GM21717 (cell line): ENCODE results near the gene SP1.
"Not testable (repeated sequence)": the region's sequence is repeated elsewhere in the genome, so short reads cannot be mapped to it uniquely, and the experiment has no call there.

Experiments
- ATAC-seq: cut with Tn5 transposase; IDR thresholded peaks from one replicate; pipeline ENCODE4 v1.9.1; 2021; ENCODE audit warnings: mild to moderate bottlenecking, moderate library complexity; ENCODE audit not compliant: unreplicated experiment

SP1 gene

GRCh38 chr12:53358836-53359419 lies 21.0 kb upstream of the SP1 start:
- ATAC-seq, result no peak

GRCh38 chr12:53361638-53362037 lies 18.3 kb upstream of the SP1 start:
- ATAC-seq, result not testable (repeated sequence)

- ATAC-seq, result no peak
Measured at GRCh38 chr12:53365245-53365904, 14.6 kb upstream of the SP1 start.

DNA sequence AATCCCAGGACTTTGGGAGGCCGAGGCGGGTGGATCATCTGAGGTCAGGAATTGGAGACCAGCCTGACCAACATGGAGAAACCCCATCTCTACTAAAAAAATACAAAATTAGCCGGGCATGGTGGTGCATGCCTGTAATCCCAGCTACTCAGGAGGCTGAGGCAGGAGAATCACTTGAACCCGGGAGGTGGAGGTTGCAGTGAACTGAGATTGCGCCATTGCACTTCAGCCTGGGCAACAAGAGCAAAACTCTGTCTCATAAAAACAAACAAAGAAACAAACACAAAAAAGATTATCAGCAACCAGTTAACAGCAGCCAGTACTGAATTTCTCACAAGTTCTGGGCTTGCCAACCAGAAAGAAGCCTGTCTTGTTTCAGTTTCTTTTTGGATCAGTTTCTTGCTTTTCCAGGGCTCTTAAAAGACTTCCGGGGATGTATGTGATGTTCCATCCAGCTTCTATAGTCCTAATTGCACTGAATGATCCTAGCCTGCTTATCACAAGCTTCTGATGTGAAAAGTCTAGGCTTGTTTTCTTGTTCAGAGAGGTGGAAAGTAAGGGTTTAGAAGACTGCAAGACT lies 6.3 kb upstream of the SP1 start:
- ATAC-seq, result not testable (repeated sequence)

DNA sequence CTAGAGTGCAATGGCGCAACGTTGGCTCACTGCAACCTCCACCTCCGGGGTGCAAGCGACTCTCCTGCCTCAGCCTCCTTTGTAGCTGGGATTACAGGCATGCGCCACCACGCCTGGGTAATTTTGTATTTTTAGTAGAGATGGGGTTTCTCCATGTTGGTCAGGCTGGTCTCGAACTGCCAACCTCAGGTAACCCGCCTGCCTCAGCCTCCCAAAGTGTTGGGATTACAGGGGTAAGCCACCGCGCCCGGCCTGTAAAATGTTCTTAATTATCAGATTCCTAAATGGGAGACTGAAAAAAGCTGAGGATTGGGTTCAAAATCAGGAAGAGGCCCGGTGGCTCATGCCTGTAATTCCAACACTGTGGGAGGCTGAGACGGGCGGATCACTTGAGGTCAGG lies 5.7 kb upstream of the SP1 start:
- not testable (repeated sequence) for ATAC-seq

- ATAC-seq, result no peak
Measured at GRCh38 chr12:53376747-53377146, 3.2 kb upstream of the SP1 start.

DNA sequence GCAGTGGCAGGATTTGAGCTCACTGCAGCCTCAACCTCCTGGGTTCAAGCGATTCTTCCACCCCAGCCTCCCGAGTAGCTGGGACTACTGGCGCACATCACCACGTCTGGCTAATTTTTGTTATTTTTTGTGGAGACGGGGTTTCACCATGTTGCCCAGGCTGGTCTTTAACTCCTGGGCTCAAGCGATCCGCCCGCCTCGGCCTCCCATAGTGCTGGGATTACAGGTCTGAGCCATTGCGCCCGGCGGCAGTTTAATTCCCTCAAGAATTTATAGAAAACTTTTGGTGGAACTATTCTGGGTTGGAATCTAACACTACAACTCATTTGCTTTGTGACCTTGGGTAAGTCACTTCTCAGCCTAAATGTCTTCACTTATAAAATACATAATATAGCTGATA lies 1.8 kb upstream of the SP1 start:
- no peak for ATAC-seq

DNA sequence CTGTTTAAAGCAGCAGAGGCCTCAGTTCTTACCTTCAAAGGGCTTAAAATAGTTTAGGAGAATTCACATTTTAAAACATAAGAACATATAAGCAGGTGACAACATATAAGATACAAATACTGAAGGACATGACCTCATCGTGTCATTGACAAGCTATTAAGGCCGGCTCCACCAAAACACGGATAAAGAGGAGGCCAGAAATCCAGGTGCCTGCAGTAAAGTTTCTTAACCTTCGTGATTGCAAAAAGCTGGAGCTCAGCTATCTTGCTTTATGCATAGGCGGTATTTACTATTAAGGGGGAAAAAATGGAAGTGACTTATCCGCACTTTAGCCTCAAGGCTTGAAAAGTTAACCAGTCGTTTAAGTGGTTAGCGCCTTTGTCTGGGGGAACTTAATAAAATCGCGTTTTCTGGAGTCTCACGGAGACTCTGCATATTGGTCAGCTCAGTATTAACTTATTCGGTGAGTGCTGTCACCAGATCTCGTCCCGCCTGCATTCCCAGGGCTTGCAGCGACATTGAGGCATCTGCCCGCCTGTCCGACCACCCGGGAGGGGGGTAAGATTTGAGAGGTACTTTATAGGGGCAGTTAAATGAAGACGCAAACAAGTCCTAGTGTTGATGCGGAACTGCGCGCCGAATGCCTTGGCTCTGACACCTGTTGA lies 1.1 kb upstream of the SP1 start:
- no peak for ATAC-seq

DNA sequence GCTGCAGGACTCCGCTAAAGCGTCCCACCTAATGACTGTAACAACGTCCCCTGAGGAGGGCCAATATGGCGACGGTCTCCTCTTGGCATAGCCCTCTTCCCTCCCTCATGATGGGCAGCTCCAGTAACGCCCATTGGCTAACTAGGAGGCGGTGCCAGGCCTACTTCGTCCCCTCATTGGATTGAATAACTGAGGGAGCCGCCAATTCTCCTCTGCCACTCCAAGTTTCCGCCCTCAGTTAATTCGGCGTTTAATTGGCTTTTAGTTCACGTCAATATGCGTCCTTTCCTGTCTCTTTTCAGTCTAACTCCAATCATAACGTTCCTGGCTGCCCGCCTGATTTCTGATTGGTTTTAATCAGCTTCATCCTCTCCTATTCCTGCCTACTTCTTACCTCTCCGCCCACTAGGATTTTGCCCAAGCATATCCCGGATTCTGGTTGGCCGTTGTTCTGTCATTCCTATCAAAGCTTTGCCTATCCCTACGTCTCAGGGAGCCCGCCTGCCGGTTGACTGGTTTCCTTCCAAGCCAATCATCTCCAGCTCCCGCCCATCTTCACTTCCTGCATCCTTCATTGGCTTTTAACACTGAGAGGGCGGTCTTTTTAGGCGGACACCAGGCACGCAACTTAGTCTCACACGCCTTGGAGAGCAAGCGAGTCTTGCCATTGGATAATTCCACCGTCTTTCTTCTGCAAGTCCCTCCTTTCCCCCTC lies 430 bp upstream of the SP1 start:
- peak; percentile 69 for ATAC-seq

GRCh38 chr12:53380794-53381730 lies 1.1 kb downstream of the SP1 start:
- no peak for ATAC-seq

DNA sequence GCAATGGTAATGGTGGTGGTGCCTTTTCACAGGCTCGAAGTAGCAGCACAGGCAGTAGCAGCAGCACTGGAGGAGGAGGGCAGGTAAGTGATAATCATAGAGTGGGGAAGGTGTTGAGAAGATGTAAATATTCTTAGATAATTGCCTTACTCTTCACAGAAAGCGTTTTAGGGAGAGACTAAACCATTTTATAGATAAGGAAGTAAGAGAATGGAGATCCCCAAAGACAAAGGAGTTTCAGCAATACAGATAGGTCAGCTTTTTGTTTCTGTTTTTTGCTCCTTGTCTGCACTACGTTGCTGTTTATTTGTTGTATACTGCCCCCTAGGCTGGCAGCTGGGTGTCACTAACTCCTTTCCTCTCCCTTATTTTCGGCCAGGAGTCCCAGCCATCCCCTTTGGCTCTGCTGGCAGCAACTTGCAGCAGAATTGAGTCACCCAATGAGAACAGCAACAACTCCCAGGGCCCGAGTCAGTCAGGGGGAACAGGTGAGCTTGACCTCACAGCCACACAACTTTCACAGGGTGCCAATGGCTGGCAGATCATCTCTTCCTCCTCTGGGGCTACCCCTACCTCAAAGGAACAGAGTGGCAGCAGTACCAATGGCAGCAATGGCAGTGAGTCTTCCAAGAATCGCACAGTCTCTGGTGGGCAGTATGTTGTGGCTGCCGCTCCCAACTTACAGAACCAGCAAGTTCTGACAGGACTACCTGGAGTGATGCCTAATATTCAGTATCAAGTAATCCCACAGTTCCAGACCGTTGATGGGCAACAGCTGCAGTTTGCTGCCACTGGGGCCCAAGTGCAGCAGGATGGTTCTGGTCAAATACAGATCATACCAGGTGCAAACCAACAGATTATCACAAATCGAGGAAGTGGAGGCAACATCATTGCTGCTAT lies 2.0 kb downstream of the SP1 start:
- ATAC-seq, result no peak

GRCh38 chr12:53383258-53383657 lies 3.3 kb downstream of the SP1 start:
- ATAC-seq, result no peak

GRCh38 chr12:53386381-53386780 lies 6.4 kb downstream of the SP1 start:
- ATAC-seq, result not testable (repeated sequence)

DNA sequence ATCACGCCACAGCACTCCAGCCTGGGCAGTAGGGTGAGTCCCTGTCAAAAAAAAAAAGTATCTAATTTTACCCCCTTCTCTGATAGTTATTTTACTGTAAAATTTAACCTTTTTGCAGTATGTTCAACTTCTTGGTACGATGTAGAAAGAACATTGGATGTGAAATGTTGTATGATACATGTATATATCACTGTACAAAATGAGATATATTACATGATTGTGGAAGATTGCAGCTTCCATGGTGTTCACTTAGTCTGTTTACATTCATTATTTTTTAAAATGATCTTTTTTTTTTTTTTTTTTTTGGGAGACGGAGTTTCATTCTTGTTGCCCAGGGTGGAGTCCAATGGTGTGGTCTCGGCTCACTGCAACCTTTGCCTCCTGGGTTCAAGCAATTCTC lies 9.0 kb downstream of the SP1 start:
- no peak for ATAC-seq

DNA sequence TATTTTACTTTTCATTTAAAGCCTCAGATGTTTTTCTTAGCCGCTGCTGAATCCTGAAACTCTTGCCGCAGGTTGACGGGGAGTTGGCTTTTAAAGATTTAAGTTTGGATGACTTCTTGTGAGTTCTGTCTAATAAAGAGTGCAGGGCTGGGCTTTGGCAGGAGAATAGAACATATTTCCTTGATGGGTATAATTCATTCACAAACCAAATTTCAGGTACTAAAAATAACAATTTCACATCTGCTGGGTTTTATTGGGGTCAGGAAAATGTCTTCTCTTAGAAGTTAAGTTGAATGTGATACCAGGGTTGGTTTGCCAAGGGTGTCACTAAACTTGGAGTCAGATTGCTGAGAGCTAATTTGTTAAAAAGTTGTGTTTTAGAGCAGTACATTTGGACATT lies 9.7 kb downstream of the SP1 start:
- ATAC-seq, result no peak

DNA sequence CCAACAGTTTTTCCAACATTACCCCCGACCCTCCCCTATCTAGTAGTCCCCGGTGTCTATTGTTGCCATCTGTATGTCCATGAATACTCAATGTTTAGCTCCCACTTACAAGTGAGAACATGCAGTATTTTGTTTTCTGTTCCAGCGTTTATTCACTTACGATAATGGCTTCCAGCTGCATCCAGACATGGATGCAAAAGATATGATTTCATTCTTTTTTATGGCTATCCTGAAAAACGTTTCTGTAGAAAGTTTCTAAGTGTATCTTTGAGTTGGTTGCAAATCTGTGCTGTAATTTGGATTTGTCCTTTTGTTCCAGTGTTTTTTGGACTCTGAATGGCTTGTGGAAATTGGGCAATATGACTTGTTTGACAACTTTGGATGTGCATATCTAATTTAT lies 11.7 kb downstream of the SP1 start:
- no peak for ATAC-seq

DNA sequence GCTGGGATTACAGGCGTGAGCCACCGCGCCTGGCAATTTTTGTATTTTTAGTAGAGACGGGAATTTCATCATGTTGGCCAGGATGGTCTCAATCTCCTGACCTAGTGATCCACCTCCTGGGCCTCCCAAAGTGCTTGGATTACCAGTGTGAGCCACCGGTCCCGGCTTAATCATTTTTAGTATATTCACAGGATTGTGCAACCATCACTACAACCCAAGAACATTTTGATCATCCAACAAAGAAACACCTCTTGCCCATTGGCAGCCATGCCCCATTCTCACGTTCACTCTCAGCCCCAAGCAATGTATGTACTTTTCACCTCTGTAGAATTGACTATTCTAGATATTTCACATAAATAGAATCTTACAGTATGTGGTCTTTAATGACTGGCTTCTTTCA lies 19.9 kb downstream of the SP1 start:
- ATAC-seq, result no peak

- ATAC-seq, result not testable (repeated sequence)
Measured at GRCh38 chr12:53402351-53402750, 22.4 kb downstream of the SP1 start.

GRCh38 chr12:53402871-53403270 lies 22.9 kb downstream of the SP1 start:
- ATAC-seq, result no peak
